Hepatic stellate cell (primary cell): Measurements from ENCODE around the gene EDC3.
"Not testable (repeated sequence)": the region's sequence is repeated elsewhere in the genome, so short reads cannot be mapped to it uniquely, and the experiment has no call there.

Source experiments
- DNase-seq: peaks from one replicate; pipeline ENCODE4 v3.0.0; 2011; ENCODE audit warnings: low spot score

The EDC3 gene

DNA sequence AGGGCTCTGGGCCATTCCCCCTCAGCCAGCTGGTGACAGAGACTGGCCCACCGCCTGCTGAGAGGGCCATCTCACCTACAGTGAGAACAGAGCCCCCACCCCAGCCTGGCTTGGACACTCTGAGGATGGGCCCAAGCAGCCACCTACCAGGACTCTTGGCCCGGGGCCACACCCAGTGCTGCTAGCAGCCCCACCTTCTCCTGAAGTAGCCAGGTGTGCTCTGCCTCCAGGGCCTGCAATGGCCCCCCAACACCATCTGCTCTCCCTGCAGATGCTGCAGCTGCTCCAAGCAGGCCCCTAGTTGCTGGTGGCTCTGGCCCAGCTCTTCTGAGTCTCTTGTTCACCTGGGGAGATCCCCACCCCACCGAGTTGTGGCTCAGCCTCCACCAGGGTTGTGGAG lies 87.0 kb downstream of the EDC3 start:
- no peak for DNase-seq

DNA sequence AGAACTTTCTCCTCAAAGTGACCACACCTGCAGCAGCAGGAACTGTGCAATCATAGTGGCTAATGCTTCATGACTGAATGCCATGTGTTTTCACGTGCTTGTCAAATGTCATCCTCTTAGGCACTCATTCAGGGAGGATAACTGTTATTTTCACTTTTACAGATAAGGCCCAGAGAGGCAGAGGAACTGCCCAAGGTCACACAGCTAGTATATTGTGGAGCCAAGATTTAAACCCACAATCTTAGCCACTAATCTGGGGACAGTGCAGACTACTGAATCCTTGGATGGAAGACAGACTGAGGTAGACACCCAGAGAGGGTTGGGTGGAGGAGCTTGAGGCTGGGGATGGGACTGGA lies 90.1 kb downstream of the EDC3 start:
- DNase-seq: no peak

DNA sequence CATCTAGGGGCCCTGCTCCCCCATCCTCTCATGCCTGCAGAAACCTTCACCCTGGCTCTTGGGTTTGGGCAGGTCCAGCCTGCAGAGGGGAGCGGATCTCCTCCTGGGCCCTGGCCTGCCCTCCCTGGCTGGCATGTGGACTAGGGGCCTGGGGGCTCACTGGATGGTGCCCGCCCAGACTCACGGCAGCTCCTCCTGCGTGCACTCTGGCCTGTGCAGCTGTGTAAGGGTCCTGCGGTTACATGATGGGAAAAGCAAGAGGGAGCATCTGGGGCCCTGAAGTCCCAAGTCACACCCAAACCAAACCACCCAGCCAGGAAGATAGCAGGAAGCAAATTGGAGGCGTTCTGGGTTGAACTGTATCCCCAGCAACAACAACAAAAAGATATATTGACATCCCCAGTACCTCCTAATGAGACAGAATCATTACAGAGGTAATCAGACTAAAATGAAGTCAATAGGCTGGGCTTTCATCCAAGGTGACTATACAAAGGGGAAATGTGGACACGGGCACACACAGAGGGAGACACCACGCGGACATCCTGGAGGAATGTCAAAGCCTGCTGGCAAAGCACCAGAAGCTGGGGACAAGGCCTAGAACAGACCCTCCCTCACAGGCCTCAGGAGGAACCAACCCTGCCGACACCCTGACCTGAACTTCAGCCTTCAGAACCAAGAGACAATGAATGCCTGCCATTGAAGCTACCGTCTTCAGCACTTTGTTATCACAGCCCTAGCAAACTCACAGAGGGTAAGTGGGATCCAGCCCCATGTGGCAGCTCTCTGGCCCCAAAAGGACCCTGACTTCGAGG lies 90.6 kb downstream of the EDC3 start:
- no peak for DNase-seq

DNA sequence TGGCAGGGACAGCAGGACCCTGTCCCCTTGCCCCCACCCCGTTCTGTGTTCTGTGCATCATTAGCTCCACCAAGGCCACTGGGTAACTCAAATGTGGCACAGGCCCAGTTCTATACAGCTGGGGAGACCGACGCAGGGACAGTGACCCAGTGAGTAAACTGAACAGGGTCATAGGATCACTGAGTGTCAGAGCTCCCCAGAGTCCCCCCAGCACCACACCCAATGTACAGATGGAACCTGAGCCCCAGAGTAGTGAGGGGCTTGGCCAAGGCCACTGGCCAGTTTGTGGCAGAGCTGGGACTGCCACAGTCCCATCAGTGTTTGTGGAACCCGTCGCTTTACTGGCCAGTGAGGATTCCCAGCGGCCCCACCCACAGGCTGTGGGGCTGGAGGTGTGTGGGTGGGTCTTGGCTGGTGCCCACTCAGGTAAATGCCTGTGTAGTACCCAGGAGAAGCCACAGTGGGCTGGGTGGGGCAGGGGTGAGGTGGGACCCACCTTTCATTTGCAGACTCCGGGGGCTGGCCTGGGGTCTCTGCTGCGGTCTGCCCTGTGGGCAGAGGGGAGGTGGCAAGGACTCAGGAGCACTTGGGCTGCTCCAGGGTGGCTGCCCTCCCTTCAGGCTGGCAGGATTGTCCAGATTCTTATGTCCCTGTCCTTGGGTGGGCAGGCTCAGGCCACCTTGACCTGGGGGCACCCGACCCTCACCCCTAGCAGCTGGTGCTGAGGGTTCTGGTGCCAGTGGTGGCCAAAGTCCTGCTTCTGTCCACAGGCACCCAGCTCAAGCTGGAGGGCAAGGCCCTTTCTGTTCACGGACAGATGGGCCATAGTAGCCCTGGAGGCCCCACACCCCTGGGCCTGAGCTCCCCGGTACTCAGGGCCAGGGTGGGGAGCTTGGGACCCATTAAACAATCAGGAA lies 91.8 kb downstream of the EDC3 start:
- DNase-seq: no peak

DNA sequence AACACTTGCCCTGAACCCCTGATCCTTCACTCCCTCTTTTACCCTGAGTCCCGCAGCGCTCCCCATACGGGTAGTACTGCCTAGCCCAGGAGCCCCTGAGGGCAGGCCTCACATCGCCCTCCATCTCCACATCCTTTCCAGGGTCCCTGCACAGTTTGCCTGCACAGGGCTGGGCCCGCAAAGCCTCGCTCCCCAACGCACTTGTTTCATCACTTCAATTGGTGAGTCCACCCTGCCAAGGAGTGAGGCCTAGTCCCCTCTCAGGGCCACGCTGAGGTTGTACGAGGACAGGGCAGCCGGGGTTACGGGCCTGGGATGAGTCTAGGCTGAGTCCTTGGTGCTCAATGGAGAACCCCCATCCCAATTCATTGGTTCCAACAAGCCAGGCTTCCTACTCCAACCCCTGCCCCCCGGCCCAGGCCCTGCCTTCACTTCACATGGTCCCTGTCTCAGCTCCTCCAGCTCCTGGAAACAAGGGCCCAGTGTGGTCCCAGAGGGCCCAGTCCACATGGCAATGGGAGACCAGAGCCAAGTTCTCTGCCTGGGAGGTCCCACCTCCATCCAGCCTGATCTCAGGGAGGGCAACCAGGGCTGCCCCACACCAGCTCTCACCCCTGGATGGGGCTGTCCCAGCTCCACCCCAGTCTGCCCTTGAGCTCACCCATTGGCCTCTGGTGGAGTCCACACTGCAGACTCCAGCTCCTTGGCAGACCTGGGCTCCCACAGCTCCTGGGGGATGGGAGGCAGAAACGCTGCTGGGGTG lies 92.6 kb downstream of the EDC3 start:
- no peak for DNase-seq

DNA sequence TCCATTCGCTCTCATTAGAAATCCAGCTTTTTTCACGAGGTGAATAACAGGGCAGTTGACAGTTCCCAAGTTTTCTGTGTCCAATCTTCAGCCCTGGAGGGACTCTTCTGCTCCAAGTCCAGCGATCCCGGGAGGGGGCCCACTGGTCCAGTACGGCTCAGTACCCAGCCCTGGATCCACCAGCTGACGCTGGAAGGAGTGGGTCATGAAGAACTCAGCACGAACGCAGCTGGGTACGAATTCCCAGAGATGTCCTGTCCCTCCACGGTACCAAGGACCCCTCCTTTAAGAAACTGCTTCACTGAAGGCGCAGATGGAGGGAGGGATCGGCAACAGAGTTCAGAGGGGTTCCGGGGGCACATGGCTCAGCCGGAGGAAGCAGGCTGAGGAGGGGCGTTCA lies 96.7 kb downstream of the EDC3 start:
- peak; percentile 47 for DNase-seq

DNA sequence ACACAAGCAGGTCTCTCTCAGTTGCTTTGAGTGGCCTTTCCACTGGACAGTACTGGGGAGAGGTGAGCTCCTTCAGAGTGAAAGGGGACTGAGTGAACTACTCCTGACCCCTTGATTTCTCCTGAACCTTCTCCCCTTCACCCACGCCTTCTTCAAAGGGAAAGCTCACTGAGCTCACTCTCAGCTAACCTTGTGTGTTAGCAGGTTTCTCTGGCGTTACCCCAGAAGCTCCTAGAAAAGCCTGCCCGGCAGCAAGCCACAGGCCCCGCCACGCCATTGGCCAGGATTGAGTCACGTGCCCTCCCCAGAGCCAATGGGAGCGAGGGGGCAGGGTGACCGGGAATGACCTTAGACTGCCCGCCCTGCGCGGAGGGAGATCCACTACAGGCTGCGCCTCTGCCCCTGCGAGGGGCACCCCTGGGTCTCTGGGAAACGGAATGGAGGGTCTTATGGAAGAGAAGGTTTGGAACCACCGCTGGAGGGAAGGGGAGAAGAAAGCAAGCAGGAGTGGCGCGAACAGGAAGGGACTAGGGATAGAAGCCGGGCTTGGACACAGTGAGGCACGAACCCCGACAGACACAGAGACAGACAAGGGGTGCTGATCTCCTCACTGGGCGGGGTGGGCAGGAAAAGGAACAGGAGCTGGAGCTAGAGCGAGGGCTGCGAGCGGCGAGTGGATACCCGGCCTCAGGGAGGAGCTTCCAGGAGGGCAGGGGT lies 97.5 kb downstream of the EDC3 start:
- peak; percentile 100 for DNase-seq

DNA sequence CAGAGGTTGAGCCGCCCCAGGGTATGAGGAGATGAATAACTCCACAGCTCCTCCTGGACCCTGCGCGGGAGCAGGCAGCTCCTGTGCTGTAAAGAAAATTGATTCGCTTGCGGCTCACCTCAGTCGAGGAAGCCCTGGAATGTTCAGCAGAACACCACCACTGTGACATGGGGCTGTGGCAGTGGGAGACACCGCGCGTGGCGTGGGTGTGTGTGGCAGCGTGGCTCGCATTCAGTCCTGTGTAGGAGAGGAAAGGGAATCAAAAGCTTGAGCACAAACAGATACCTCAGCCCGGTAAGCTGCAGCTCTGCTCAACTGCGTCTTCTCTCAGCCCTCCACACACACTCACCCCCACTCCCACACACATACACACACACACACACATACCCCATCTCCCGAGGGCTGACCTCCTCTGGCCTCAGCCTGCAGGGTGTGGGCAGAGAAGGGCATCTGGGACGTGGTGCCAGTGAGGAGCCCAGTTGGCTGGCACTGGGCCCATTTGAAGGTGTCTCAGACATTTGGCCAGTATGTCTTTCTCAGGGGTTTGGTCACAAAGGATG lies 98.6 kb downstream of the EDC3 start:
- DNase-seq: not testable (repeated sequence)

DNA sequence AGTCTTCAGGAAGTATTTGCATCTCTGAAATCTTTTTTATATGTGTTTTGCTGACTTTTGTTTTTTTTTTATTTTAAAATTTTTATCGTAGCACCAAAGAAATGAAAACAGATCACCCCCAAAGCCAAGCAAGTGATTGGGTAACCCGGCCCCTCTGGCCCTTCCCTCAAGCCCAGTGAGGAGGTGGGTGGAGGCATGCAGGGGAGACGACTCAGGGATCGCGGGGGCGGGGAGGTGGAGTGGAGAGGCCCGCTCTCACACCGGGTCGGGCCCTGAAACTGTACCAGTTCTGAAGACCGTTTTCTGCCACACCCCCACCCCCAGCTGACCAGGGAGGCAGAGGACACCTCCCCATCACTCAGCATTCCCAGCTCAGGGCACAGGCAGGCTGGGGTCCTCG lies 99.1 kb downstream of the EDC3 start:
- not testable (repeated sequence) for DNase-seq

DNA sequence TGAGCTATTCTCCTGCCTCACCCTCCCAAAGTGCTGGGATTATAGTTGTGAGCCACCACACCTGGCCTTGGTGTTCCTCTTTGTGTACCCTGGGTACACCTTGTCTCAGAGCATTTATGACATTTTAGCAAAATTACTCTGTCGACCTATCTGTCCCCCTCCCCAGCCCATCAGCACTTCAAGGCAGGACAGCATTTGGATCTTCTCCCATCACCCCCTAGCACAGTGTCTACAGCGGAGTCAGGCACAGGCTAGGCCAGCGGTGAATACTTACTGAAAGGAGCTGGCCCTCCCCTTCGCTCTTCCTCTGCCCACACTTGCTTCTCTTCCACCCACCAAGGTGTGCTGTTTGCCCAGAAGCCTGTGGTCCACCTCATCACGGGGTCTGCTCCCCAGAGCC lies 100.6 kb downstream of the EDC3 start:
- DNase-seq: no peak

DNA sequence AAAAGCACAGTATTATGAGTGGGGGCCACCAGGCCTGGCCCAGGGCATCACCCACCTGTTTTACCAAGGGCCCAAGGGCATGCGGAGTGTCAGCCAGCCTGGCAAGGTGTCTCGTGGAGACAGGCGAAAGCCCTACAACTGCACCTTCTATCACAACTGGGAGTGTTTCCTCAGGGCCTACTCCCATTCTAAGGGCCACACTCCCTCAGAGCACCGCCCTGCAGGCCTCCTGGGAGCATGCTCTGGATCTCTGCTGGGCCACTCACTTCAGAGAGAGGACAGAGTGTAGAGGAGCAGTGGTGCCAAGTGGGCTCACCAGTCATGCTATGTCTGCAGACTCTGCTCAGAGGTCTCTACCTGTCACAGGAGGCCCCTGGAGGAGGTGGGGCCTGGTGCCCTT lies 101.4 kb downstream of the EDC3 start:
- no peak for DNase-seq

DNA sequence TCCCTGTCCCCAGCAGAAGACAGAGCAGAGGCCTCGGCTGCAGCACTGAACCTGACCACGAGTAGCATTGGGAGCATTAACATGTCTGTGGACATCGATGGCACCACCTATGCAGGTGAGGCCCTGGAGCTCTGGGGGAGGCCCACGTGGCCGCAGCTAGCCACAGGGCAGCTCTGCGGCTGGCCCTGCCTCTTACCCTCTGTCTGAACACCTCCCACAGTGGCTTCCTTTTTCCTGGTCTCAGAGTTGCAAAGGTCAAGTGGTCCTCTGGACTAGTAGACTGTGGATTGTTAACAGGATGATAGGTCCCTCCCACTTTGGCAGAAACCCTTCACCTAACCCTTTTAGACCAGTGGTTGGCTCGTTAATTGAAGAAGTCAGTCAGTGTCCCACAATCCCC lies 102.7 kb downstream of the EDC3 start:
- no peak for DNase-seq

DNA sequence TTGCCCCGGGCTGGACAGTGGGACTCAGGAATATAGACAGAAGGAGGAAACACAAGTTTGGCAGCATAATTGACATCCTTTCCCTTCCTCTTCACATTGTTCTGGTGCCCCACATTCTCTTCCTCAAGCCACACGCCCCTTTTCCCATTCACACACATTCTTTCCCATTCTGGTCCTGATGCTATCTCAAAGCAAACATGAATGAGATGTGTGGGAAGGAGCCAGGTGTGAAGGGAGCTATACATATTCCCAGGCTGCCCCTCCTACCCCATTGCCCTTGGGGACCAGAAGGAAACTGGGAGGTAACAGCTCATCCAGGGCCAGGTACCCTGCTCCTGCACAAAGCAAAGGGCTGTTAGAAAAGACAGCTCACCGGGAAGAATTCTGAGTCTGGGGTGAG lies 103.6 kb downstream of the EDC3 start:
- no peak for DNase-seq

DNA sequence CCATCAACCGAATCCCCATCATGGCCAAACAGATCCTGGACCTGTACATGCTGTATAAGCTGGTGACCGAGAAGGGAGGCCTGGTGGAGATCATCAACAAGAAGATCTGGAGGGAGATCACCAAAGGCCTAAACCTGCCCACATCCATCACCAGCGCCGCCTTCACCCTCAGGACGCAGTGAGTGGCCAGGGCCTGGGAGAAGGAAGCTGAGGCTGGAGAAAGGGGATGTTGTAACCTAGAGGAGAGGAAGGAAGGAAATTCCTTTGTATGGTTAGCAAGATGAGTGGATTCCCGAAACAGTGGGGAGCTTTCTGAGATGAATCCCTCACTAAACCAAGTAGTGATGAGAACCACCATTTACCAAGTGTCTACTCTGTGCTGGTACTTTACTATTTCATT lies 106.0 kb downstream of the EDC3 start:
- DNase-seq: no peak

DNA sequence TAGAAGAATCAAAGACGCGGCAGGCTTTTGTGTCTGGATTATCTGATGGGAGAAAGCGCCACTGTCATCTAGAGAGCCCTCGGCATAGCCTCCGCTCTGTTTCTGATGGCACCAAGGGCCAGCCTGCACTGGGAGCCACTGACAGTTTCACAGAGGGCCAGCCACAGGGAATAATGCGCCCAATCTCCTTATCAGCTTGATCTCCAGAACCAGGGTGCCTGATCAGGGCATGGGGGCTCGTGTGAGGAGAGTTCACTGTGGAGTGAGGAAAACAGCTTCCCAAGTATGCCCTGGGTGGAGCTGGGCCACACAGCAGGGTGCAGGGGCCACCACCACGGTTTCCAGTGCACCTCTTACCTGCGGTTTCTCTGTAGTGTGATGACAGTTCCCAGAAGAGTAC lies 110.0 kb downstream of the EDC3 start:
- DNase-seq: no peak

DNA sequence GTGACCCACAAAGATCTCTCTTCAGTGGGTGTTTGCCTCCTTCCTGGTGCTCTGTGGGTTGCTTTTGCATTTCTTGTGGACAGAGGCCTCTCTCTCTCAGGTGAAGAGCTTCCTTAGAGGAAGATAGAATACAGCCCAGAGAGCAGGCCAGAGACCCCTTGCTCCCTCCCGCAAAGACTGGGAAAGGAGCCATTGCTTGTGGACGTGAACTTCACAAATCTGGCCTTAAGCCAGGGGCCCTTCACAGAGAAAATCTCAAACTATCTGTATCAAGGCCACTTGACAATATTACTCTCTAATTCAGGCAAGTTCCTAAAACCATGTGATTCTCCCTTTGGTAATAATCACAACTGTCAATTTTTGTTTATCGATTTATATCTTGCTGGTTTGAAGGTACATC lies 110.6 kb downstream of the EDC3 start:
- DNase-seq: no peak

DNA sequence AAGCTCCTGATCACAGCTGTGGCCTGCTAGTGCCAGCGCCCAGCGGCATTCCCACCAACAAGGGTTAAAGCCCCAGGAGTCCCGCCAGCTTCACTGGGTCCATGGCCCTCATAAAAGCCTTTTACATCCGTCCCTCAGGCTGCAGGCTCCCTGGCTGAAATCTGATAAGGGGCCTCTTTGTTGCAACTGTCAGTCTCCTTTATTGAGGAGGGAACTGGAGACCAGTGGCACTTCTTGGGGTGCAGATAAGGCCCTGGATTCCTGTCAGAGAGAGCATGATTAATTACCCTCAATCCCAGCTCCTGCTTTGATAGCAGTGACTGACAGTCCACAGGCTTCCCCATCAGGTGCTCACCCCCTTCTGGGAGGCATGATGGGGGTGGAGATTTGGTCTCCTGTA lies 111.0 kb downstream of the EDC3 start:
- DNase-seq: no peak

DNA sequence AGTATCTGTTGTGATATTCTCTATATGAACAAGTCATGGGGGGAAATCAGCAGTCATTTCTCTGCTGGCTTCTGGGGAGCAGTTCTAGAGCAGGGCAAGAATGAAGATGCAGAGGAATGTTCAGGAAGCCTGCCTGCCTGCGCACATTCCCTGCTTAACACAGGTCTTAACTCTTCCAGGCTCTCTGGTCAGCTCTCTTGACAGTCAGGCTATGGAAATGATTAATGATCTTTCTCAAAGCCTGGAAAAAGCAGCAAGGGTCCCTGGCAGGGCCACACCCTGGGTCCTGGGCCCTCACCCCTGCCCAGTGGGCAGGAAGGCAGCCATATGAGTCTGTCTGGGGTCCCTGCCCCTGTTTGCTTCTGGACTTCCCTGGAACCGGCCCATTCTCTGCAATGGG lies 111.6 kb downstream of the EDC3 start:
- no peak for DNase-seq
